Measurements from ENCODE around the gene TRMT1.

DNA sequence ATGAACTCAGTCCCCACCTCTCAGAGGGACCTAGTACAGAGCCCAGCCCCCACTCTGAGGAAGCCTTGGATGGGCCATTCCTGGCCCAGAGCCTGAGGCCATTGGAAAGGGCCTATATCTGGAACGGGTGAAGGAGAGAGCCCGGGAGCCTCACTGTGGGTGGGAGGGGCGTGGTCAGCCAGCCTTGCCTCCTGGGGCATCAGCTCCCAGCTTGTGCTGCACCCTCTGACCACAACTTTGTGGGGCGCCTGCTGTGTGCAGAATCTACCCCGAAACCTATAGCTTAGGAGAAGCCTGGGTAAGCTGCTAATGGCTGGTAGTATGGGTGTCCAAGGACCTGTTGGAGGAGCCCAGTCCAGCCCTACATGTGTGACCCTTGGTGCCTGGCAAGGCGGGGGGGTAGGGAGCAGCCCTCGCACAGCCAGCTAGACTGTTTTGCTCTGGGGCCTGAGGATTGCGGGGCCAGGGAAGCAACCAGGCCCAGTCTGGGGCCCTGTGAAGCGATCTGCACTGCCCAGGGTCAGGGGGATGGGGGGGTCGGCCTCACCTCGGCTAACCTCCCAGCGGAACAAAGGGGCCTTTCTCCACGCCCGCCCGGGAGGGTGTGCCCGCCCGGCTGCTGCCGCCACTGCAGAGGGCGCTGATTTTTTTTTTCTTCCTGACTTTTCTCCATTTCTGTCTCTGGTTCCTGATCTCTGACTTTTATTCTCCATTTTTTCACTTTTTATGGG lies 56.1 kb downstream of the TRMT1 start:
- TF ChIP-seq EZH2phosphoT487 (IDR thresholded peaks at IDR 0.05; ENCODE audit: unreplicated experiment) (no peak), JUNB (IDR thresholded peaks at IDR 0.05; ENCODE audit: unreplicated experiment) (no peak), EZH2 (IDR thresholded peaks at IDR 0.05; ENCODE audit: low read depth, unreplicated experiment) (no peak), NANOG (IDR thresholded peaks at IDR 0.05; ENCODE audit: borderline replicate concordance) (no peak), POLR2AphosphoS5 (IDR thresholded peaks at IDR 0.05; ENCODE audit: low read depth) (no peak), CREB1 (CRISPR knock-in tag; IDR thresholded peaks at IDR 0.05; ENCODE audit: low read depth) (no peak), ZNF114 (CRISPR knock-in tag; IDR thresholded peaks at IDR 0.05) (no peak)
- TF ChIP-seq, protein P1, sequence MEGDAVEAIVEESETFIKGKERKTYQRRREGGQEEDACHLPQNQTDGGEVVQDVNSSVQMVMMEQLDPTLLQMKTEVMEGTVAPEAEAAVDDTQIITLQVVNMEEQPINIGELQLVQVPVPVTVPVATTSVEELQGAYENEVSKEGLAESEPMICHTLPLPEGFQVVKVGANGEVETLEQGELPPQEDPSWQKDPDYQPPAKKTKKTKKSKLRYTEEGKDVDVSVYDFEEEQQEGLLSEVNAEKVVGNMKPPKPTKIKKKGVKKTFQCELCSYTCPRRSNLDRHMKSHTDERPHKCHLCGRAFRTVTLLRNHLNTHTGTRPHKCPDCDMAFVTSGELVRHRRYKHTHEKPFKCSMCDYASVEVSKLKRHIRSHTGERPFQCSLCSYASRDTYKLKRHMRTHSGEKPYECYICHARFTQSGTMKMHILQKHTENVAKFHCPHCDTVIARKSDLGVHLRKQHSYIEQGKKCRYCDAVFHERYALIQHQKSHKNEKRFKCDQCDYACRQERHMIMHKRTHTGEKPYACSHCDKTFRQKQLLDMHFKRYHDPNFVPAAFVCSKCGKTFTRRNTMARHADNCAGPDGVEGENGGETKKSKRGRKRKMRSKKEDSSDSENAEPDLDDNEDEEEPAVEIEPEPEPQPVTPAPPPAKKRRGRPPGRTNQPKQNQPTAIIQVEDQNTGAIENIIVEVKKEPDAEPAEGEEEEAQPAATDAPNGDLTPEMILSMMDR (conservative IDR thresholded peaks at IDR 0.05; ENCODE audit: low read depth in 2 of 2), result no peak
- TF ChIP-seq, protein P2, sequence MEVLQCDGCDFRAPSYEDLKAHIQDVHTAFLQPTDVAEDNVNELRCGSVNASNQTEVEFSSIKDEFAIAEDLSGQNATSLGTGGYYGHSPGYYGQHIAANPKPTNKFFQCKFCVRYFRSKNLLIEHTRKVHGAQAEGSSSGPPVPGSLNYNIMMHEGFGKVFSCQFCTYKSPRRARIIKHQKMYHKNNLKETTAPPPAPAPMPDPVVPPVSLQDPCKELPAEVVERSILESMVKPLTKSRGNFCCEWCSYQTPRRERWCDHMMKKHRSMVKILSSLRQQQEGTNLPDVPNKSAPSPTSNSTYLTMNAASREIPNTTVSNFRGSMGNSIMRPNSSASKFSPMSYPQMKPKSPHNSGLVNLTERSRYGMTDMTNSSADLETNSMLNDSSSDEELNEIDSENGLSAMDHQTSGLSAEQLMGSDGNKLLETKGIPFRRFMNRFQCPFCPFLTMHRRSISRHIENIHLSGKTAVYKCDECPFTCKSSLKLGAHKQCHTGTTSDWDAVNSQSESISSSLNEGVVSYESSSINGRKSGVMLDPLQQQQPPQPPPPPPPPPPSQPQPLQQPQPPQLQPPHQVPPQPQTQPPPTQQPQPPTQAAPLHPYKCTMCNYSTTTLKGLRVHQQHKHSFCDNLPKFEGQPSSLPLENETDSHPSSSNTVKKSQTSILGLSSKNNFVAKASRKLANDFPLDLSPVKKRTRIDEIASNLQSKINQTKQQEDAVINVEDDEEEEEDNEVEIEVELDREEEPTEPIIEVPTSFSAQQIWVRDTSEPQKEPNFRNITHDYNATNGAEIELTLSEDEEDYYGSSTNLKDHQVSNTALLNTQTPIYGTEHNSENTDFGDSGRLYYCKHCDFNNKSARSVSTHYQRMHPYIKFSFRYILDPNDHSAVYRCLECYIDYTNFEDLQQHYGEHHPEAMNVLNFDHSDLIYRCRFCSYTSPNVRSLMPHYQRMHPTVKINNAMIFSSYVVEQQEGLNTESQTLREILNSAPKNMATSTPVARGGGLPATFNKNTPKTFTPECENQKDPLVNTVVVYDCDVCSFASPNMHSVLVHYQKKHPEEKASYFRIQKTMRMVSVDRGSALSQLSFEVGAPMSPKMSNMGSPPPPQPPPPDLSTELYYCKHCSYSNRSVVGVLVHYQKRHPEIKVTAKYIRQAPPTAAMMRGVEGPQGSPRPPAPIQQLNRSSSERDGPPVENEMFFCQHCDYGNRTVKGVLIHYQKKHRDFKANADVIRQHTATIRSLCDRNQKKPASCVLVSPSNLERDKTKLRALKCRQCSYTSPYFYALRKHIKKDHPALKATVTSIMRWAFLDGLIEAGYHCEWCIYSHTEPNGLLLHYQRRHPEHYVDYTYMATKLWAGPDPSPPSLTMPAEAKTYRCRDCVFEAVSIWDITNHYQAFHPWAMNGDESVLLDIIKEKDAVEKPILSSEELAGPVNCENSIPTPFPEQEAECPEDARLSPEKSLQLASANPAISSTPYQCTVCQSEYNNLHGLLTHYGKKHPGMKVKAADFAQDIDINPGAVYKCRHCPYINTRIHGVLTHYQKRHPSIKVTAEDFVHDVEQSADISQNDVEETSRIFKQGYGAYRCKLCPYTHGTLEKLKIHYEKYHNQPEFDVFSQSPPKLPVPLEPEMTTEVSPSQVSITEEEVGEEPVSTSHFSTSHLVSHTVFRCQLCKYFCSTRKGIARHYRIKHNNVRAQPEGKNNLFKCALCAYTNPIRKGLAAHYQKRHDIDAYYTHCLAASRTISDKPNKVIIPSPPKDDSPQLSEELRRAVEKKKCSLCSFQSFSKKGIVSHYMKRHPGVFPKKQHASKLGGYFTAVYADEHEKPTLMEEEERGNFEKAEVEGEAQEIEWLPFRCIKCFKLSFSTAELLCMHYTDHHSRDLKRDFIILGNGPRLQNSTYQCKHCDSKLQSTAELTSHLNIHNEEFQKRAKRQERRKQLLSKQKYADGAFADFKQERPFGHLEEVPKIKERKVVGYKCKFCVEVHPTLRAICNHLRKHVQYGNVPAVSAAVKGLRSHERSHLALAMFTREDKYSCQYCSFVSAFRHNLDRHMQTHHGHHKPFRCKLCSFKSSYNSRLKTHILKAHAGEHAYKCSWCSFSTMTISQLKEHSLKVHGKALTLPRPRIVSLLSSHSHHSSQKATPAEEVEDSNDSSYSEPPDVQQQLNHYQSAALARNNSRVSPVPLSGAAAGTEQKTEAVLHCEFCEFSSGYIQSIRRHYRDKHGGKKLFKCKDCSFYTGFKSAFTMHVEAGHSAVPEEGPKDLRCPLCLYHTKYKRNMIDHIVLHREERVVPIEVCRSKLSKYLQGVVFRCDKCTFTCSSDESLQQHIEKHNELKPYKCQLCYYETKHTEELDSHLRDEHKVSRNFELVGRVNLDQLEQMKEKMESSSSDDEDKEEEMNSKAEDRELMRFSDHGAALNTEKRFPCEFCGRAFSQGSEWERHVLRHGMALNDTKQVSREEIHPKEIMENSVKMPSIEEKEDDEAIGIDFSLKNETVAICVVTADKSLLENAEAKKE (CRISPR knock-in tag; IDR thresholded peaks at IDR 0.05), result no peak
- TF ChIP-seq, protein P3, sequence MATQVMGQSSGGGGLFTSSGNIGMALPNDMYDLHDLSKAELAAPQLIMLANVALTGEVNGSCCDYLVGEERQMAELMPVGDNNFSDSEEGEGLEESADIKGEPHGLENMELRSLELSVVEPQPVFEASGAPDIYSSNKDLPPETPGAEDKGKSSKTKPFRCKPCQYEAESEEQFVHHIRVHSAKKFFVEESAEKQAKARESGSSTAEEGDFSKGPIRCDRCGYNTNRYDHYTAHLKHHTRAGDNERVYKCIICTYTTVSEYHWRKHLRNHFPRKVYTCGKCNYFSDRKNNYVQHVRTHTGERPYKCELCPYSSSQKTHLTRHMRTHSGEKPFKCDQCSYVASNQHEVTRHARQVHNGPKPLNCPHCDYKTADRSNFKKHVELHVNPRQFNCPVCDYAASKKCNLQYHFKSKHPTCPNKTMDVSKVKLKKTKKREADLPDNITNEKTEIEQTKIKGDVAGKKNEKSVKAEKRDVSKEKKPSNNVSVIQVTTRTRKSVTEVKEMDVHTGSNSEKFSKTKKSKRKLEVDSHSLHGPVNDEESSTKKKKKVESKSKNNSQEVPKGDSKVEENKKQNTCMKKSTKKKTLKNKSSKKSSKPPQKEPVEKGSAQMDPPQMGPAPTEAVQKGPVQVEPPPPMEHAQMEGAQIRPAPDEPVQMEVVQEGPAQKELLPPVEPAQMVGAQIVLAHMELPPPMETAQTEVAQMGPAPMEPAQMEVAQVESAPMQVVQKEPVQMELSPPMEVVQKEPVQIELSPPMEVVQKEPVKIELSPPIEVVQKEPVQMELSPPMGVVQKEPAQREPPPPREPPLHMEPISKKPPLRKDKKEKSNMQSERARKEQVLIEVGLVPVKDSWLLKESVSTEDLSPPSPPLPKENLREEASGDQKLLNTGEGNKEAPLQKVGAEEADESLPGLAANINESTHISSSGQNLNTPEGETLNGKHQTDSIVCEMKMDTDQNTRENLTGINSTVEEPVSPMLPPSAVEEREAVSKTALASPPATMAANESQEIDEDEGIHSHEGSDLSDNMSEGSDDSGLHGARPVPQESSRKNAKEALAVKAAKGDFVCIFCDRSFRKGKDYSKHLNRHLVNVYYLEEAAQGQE (IDR thresholded peaks at IDR 0.05; ENCODE audit: unreplicated experiment), result no peak

Data from GM23338 (cell line).